Iris pigment epithelial cell (primary cell): Measurements from ENCODE around the gene DKK1.
A peak's percentile ranks its signal among the peaks of the same experiment; 100 is the strongest.

Source experiments
- DNase-seq: peaks from one replicate; pipeline ENCODE4 v3.0.0-alpha.2; 2011; ENCODE audit warnings: low read depth

The DKK1 gene, protein sequence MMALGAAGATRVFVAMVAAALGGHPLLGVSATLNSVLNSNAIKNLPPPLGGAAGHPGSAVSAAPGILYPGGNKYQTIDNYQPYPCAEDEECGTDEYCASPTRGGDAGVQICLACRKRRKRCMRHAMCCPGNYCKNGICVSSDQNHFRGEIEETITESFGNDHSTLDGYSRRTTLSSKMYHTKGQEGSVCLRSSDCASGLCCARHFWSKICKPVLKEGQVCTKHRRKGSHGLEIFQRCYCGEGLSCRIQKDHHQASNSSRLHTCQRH

DNA sequence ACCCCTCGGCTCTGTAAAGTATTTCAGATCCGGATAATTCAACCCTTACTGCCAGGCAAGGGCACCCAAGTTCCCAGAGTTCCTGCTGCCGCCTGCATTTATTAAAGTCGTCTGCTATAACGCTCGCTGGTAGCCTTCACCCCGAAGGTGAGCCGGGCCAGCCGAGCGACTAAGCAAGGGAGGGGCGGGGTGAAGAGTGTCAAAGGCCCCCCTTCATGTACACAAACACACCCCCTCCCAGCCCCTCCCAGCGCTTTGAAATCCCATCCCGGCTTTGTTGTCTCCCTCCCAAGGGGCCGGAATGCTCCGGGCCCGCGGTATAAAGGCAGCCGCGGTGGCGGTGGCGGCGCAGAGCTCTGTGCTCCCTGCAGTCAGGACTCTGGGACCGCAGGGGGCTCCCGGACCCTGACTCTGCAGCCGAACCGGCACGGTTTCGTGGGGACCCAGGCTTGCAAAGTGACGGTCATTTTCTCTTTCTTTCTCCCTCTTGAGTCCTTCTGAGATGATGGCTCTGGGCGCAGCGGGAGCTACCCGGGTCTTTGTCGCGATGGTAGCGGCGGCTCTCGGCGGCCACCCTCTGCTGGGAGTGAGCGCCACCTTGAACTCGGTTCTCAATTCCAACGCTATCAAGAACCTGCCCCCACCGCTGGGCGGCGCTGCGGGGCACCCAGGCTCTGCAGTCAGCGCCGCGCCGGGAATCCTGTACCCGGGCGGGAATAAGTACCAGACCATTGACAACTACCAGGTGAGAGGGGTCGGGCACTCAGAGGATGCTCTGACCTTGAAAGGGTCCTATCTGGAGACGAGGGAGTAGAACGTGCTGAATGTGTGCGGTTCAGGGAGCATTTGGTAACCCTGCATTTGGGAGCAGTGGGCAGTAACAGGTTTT lies at the start of gene DKK1:
Gene DKK1 (plus strand): TSS at position 349 of the 889 bp plus-strand sequence. CDS start 154 bp downstream, at position 503.
- peak; percentile 82 for DNase-seq

DNA sequence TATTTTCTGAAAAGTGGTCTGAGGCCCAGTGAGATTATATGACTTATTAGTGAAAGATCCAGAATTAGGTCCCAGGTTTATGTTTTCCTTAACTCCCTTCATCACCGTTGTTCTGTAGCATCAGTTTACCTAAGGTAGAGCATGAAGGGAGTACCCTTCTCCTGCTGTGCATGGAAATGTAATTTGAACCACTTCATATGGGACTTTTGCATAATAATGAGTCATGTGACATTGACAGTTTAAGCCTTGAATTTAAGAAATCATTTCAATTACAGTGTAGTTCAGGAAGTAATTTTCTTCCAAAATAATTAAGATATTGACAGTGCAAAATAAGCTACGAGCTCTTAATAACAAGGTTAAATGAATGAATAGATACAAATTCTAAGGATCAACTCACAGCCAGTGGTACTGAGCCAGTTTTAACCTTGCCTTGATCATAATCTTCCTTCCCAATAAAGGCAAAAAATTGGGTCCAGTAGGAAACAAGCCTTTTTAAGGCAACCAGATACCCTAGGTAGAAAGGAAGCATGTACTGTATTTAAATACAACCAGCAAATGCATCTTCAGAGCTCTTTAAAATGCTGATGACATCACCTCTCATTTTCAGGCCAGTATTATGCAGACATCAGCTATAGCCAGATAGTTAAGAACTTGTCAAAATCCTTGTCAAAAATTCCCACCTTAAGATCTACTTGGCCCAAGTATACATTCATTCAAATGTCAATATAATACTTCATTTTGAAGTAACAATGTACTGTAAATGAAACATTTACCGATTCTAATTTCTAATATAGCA lies 48.8 kb upstream of the DKK1 start:
- no peak for DNase-seq

DNA sequence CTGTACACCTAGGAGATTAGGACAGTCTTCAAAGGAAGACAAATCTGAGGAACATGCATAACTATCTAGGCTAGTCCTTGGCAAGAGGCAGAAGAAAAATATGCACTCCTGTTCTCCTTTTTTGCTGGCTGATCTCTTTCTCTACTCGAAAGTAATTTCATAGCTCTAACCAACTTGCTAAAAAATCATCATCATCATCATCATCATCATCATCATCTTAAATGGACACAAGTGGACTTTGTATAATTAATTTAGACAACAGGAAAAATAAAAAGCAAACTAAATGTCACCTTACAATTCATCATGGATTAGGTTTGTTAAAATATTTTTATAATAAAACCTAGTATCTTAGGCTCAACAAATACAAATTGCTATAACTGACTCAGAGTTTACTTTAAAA lies 47.2 kb upstream of the DKK1 start:
- no peak for DNase-seq

DNA sequence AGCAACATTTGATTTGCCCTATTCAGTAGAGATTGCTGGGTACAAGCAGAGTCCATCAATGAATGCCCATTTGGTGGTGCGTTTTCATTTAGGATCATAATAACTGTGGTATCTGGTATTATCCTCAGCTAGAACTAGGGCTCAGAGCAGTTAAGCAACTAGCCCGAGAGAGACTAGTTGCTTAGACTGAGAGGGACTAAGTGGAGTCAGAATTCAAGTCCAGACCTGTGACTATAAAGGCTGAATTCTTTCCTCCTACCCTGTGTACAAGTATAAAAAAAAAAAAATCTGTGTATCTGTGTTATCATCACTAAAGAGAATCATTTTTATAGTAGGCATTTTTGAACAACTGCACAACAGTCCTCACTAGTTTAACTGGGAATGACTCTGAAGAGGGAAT lies 45.3 kb upstream of the DKK1 start:
- no peak for DNase-seq

DNA sequence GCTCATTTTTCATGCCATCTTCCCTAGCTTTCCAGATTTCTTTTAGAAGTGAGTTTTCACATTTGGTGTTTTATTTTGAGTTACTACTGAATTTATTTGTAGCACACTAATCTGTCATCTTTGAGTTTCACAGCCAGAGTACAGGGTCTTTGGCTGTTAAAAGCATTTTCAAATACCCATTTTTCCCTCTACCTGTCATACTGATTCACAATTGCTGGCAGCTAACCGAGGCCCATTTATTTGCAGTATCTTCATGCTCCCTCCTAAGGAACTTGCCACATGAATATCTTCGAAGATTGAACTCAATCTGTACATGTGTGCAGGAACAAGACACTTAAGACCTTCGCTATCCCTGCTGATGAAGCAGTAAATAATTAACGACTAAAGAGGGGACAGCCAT lies 44.8 kb upstream of the DKK1 start:
- DNase-seq: no peak

DNA sequence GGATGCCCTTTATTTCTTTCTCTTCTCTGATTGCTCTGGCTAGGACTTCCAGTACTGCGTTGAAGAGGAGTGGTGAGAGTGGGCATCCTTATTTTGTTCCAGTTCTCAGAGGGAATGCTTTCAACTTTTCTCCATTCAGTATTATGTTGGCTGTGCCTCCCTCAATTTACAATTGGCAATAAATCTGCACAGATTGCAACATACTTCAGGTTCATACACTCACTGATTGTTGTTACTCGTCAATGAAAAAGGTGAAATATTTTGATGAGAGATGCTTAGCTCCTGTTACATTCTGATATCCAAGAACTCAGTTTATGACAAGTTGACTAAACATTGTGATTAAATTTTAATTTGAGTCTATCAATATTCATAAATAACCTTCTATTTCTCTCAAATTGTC lies 37.9 kb upstream of the DKK1 start:
- DNase-seq: no peak

DNA sequence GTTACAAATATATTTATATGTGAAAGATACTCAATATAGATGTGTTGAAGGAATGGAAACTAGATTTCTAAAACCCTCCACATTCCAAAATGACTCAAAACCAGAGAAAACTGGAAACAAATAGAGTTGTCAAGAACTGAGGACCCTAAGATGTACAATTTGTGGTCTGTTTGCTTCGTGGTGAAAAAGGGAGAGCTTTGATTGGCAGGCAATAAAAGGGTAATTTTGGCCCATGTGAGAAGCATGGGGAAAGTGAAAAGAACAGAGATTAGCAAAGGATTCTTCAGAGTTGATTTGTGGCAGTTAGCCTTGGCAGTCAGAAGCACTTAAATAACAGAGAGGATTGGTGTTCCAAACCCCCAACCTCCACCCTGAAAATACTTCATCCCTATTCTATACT lies 37.1 kb upstream of the DKK1 start:
- DNase-seq: no peak

DNA sequence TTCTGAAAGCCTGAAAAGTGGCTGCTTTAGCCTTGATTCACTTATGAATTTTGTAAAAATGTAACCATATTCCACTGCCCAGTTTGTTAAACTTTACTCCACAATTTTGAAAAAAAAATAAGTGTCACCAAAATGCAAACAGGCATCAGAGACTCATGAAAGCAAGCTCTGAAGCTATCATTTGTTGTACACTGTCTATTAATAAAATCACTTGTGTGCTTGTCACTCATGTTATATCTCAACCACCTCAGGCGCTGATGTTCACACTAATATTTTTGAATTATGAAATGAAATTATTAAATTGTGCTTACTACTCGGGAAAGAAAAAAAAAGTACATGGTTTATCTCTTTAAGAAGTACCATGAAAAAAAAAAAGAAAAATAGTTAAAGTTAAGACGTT lies 34.5 kb upstream of the DKK1 start:
- DNase-seq: no peak

DNA sequence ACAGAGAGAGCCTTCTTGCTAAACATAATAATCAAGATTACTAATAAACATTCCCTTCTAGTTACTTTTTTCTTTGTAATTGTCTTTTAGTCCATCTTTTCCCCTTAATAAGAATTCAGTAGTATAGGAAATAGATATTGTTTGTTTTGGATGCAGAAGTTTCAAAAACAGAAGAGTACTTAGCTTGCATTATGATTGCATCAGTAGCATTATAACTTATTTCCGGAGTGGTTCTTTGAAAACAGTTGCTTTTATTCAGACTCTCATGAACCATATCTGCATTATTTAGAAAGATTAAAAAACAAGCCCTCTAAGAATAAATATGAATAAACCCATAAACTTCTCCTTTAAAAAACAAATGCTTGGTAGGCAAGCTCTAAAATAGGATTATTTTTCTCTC lies 34.0 kb upstream of the DKK1 start:
- DNase-seq: peak; percentile 17

DNA sequence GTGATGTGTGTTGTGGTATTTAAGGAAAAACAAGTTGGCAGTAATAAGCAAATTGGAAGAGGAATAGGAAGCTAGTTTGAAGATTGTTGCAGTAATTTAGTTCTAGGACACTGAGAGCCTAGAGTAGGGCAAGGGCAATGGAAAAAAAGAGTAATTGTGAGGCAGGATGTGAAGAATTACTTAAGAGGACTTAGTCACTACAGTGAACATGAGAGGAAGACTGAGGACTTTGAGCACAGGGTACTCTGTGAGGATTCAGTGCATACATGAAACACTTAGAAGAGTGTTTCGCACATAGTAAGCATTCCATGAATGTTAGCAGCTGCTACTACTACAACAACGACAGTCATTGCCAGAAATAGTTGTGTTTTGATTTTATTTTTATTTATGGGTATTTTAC lies 30.9 kb upstream of the DKK1 start:
- peak; percentile 68 for DNase-seq

DNA sequence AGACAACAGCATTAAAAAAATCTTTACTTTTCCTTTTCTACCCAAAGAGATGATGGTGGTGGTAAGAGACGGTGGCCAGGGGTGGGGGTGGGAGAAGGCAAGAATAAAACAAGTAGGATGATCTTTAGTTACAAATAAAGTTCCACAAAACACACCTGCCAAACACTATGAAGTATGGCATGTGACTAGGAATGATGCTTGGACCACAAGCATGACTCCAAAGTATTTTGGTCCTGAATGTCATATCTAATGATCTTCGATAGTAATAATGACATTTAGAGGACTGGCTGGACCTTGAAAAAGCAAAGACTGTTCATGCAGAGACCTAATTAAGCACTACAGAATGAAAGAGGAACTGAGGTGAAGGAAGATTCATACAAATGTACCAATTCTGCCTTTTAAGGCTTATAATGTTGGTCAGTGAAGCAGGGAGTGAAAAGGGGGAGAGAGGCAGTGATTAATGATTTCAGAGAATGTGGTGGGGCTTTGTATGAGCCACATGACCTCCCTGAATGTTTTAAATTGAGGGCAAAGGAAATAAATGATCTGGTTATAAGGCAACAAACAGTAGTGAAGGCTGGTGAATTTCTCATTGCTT lies 29.6 kb upstream of the DKK1 start:
- no peak for DNase-seq

DNA sequence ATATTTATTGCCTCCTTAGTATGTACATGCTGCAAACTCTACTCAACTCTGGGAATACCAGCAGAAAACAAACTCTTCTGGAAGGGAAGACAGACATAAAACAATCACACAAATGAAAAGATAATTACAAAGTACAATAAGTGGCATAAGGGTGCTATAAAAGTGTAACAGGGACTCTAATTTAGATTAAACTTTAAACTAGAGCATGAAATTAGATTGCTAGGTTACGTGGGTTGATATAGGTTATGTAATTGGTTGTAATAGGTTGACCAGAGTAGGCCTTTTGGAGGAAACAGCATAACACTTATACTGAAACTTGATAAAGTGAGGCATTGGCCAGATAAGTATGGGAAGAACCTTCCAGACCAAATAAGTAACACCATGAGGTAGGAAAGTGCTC lies 26.2 kb upstream of the DKK1 start:
- DNase-seq: no peak

DNA sequence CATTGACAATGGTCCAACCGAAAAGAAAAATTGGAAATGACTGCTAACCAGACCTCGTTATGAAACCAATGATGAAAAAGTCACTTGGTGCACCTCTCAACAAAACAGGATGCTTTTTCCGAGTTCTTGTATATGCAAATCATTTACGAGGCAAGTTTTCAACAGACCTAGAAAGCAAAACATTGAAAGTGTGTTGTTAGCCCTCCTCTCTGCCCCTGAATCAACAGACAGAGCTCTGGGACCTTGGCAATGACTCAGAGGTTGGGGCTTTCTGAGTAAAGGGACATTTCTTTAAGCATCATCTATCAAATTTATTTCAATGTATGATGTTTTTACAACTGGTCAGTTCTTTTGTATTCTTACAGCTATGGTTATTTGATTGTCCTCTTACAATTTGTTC lies 16.3 kb upstream of the DKK1 start:
- no peak for DNase-seq

DNA sequence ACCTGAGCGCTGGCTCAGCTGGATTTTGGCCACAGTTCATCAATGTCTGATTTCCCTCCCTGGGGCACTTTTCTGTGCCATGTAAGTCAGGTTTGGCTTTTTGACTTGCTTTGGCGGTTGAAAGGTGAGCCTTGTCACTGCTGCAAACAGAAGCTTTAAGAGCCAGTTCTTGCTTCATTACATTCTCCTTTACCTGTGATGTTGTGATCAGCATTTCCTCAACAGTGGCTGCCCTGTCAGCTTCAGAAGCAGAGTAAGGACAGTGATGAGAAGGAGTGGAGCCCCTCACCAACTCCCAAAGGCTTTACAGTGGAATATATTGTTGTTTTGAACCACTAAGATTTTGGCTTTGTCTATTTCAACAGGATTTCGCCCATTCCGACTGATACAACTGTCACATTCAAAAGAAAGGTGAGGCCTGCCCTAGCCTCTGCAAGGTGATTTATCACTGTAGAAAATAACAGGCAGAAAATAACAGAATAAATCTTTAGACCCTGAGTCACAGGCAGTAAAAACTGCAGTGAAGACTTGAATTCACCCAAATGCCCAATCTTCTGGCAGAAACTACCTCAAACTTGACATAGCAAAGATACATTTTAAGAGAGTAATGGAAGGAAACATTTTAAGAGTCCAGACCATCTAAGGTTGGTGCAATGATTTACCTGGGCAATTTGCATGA lies 13.3 kb upstream of the DKK1 start:
- no peak for DNase-seq

DNA sequence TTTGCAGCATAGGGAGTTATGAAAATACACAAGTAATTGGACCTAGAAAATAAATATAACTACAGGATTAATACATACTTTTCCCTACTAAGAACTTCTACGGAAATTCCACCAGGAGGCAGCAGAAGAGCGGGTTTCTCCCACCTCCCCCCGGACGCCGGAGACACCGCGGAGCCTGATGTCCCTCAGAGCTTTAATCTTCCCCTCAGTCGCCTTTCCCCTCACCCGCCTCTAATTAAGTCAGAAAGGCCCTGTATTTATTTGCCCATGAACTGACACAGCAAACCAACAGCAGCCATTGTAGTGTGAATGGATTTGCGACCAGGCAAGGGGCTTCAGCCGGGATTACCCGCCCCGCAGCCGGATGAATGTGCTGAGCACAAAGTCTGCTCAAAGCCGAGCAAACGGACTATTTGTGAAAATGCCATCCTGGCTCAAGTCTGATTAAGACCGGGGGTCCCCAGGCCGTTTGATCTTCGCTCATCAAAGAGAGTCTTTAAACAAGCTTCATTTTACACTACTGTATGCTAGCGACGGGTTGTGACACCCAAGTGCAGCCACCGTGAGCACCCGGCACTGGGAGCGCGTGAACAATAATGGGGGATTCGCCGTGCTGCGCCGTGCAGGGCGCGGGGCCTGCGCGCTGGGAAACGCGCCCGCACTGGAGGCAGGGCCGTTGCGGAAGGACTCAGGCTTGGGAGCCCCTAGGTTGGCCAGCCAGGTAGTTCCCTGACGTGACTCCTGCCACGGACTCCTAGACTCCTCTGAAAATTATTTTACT lies 5.6 kb upstream of the DKK1 start:
- peak; percentile 87 for DNase-seq

DNA sequence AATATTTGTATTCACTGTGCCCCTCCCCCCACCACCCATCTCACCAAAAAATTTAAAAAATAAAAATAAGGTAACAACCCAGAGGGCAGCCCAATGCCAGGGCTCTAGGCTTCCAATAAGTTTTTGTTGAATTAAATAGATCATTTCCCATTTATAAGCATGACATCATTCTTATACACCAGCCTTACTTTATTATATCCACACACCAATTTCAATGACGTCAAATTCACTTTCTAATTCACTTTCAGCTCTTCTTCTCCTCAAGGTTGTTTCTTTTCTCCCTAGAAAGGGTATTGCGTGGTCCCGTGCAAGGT lies 1.2 kb upstream of the DKK1 start:
- peak; percentile 32 for DNase-seq

DNA sequence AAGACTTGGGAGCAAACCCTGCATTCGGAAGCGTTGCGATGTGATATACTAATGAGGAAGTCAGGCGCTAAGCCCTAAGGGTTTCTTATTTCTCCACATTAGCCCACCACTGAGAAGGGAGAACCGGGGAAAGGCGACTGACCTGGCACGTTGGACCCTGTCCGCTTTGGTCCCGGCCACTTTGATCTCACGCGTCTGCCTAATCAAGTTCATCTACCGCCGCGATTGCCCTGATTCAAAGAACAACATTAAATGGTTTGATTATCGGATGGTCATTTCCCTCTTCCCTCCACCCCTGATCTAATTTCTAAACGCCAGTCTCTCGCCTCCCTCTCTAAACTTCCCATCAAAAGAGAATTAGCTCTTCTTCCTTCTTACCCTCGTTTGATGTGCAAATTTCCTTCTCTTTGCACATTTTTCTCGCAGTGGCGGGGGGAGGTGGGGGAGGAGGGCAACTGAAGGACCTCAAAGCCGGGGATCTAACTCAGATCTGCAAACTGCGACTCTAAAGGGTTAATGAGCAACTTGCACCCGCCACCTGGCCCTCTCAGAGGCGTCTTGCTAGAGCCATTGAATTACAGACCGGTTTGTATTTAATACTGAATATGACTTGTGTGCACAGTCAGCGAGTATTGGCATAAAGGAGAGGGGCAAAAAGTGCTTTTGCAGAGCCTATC lies 687 bp upstream of the DKK1 start:
- DNase-seq: no peak

DNA sequence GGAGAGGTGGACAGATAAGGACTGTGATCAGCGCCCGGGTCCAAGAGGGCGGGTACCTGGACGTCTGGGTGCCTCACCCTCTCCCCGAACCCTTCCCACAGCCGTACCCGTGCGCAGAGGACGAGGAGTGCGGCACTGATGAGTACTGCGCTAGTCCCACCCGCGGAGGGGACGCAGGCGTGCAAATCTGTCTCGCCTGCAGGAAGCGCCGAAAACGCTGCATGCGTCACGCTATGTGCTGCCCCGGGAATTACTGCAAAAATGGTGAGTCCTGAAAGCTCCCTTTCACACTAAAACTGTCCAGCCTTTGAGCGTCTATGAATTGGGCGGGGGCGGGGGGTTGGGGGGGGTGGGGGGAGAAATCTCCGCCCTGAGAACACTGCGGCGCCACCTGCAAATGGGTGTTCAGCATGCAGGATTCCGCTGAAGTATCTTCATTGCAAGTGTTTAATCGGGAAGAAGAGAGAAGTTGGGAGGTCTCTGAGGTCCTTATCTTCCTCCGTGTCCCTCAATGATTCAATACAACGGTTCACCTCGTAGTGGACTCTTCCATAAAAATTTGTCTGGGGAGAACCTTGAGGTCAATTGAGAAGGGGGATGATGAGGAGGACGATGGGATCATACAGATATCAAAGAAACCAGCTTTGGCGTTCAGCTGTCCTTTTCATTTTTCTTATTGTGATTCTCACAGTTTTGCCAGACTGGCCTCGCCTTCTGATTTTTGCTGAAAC lies 906 bp downstream of the DKK1 start:
- DNase-seq: peak; percentile 59

DNA sequence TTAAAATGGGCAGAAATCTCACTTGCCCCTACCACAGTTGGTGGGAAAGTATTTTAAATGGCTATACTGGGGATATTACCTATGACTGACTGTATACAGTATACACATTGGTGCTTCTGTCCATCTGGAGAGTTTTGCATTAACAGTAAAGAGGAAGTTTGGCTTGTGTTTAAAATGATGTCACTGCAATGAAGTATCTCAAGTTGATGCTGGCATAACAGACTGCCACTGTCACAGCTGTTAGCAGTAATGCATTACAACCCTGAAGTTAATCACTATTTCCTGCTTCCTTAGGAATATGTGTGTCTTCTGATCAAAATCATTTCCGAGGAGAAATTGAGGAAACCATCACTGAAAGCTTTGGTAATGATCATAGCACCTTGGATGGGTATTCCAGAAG lies 1.9 kb downstream of the DKK1 start:
- DNase-seq: no peak

DNA sequence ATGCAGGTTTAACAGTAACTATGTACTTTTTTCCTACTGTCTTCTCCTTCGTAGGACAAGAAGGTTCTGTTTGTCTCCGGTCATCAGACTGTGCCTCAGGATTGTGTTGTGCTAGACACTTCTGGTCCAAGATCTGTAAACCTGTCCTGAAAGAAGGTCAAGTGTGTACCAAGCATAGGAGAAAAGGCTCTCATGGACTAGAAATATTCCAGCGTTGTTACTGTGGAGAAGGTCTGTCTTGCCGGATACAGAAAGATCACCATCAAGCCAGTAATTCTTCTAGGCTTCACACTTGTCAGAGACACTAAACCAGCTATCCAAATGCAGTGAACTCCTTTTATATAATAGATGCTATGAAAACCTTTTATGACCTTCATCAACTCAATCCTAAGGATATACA lies 2.4 kb downstream of the DKK1 start:
- DNase-seq: no peak
